ENCODE measurements around the gene MRPL37. TPM values are rescaled to one million over a fixed set of nuclear protein-coding genes. Genes with fewer than 3 reads are reported as not detected.
"Not testable (repeated sequence)": the region's sequence is repeated elsewhere in the genome, so short reads cannot be mapped to it uniquely, and the experiment has no call there.

Gene MRPL37
- total RNA-seq, 2 donors from 2014 or later = 43.2 to 55.0 TPM

DNA sequence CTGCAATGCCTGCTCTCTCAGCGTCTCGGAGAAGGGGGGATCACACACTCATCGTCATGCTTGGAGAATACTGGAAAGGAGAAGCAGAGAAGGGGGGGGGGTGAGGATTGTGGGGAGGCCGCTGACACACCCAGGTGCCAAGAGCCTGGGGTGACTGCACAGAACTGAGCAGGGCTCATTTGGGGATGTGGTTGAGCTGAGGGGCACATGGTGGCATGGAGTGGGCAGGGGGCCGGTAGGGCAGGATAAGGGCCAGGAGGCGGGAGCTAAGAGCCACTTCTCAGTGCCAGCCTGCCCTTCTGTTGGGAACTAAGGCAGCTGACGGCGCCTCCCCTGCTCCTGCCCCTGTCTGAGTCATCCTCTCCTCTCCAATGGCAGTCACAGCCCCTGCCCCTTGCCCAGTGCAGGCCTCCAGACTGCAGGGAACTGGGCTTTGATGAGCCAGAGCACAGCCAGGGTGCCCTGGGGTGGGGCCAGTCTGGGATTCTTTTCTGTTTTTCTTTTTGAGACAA, 27.2 kb downstream of the MRPL37 start:
- no peaks in the 10 kb centered on the region for H3K36me3 ChIP-seq
- no peaks in the 10 kb centered on the region for H3K27me3 ChIP-seq (replicated peaks; ENCODE audit: insufficient read depth)
- TF ChIP-seq, protein P1, sequence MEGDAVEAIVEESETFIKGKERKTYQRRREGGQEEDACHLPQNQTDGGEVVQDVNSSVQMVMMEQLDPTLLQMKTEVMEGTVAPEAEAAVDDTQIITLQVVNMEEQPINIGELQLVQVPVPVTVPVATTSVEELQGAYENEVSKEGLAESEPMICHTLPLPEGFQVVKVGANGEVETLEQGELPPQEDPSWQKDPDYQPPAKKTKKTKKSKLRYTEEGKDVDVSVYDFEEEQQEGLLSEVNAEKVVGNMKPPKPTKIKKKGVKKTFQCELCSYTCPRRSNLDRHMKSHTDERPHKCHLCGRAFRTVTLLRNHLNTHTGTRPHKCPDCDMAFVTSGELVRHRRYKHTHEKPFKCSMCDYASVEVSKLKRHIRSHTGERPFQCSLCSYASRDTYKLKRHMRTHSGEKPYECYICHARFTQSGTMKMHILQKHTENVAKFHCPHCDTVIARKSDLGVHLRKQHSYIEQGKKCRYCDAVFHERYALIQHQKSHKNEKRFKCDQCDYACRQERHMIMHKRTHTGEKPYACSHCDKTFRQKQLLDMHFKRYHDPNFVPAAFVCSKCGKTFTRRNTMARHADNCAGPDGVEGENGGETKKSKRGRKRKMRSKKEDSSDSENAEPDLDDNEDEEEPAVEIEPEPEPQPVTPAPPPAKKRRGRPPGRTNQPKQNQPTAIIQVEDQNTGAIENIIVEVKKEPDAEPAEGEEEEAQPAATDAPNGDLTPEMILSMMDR (IDR thresholded peaks at IDR 0.05) = no peak
- H3K27ac ChIP-seq = peak overlapping the region; percentile 49 to 69
- no peak overlapping the region for H3K4me3 ChIP-seq
- DNase-seq (ENCODE audit: low spot score) = no peak
- no peaks in the 10 kb centered on the region for H3K9me3 ChIP-seq
- peaks cover 13 to 29% of the 10 kb centered on the region in 2 donors for H3K4me1 ChIP-seq (ENCODE audit: control insufficient read depth in 1 of 2, low read depth in 2 of 2)
- no peak for ATAC-seq (ENCODE audit: insufficient number of reproducible peaks, low FRiP score, low read depth)

DNA sequence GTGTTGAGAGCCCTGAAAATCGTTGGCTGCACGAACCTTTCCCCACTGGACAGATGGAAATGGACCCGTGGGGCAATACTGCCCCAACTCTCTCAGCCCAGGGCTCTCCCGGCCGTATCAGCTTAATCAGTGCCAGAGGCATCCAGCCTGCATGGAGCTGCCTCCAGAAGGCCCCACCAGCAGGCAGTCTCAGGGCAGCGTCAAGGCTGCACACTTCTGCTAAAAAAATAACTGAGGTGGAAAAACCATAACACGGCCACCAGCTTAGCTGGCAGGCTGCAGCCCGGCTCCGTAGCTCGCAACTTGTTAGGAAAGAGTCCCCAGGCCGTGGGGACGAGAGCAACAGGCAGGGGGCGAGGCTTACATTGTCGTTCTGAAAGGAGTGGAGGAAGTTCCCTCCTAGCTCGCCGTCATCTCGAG, 27.9 kb downstream of the MRPL37 start:
- Histone ChIP-seq H3K36me3 (no peaks in the 10 kb centered on the region), H3K27me3 (replicated peaks; ENCODE audit: insufficient read depth) (no peaks in the 10 kb centered on the region), H3K27ac (peak overlapping the region; percentile 49 to 69), H3K4me1 (ENCODE audit: control insufficient read depth in 1 of 2, low read depth in 2 of 2) (peaks cover 13 to 29% of the 10 kb centered on the region in 2 donors), H3K9me3 (no peaks in the 10 kb centered on the region), H3K4me3 (no peak overlapping the region)
- TF ChIP-seq, protein P1 (IDR thresholded peaks at IDR 0.05) = peak; percentile 10
- DNase-seq (ENCODE audit: low spot score) (no peak), ATAC-seq (ENCODE audit: insufficient number of reproducible peaks, low FRiP score, low read depth) (no peak)

DNA sequence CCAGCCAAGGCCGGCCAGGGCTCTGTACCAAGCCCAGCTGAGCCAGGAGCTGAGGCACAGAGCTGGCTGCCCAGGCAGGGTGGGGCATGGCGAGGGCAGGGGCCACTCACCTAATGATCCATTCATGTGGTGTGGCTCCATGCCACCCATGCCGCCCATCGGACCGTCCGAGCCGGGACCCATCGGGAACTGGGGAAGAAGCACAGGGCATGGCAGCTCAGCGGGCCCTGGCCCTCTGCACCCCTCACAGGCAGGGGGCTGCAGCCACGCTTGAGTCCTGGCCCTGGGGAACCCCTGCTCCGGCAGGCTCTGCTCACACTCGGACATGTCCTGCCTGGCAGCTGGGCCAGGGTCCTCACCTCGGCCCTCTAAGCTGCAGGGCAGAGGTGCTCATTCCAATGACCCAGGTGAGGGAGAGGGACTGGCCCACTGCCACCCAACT, 28.7 kb downstream of the MRPL37 start:
- no peak overlapping the region for H3K4me3 ChIP-seq
- no peaks in the 10 kb centered on the region for H3K27me3 ChIP-seq (replicated peaks; ENCODE audit: insufficient read depth)
- ATAC-seq (ENCODE audit: insufficient number of reproducible peaks, low FRiP score, low read depth) (no peak), DNase-seq (ENCODE audit: low spot score) (no peak)
- no peaks in the 10 kb centered on the region for H3K9me3 ChIP-seq
- H3K4me1 ChIP-seq (ENCODE audit: control insufficient read depth in 1 of 2, low read depth in 2 of 2) = peaks cover 13 to 29% of the 10 kb centered on the region in 2 donors
- no peaks in the 10 kb centered on the region for H3K36me3 ChIP-seq
- H3K27ac ChIP-seq = peak overlapping the region; percentile 49 to 69
- TF ChIP-seq, protein P1 (IDR thresholded peaks at IDR 0.05) = no peak

DNA sequence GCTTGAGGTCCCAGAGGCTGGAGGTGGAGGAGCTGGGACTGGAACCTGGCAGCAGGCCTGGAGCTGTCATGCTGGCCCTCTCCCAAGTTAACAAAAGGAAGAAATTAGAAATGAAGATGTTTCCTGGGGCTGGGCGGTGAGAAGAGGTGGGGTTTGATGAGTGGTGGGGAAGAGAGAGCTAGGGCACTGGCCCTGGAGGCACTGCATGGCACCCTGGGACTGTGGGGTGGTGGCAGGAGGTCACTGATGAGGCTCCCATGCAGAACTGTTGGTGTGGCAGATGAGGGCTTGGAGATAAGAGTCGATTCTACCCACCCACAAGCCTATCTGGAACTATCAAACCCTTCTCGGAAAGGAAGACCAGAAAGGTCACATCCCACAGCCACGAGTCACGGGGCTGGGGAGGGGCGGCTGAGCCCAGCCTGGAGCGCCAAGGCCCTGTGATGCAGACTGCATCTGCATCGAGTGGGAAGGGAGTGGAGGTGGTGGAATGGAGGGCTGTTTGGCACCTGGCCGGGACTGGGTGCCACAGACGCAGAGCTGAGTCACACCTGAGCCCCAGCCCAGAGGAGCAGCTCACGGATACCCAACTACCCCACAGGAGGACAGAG, 29.4 kb downstream of the MRPL37 start:
- peak overlapping the region in 1 of 2 donors; percentile 49 for H3K27ac ChIP-seq
- TF ChIP-seq, protein P1 (IDR thresholded peaks at IDR 0.05) = no peak
- no peaks in the 10 kb centered on the region for H3K9me3 ChIP-seq
- H3K36me3 ChIP-seq = no peaks in the 10 kb centered on the region
- no peak overlapping the region for H3K4me3 ChIP-seq
- H3K4me1 ChIP-seq (ENCODE audit: control insufficient read depth in 1 of 2, low read depth in 2 of 2) = peaks cover 13 to 29% of the 10 kb centered on the region in 2 donors
- ATAC-seq (ENCODE audit: insufficient number of reproducible peaks, low FRiP score, low read depth) (no peak), DNase-seq (ENCODE audit: low spot score) (no peak)
- H3K27me3 ChIP-seq (replicated peaks; ENCODE audit: insufficient read depth) = no peaks in the 10 kb centered on the region

DNA sequence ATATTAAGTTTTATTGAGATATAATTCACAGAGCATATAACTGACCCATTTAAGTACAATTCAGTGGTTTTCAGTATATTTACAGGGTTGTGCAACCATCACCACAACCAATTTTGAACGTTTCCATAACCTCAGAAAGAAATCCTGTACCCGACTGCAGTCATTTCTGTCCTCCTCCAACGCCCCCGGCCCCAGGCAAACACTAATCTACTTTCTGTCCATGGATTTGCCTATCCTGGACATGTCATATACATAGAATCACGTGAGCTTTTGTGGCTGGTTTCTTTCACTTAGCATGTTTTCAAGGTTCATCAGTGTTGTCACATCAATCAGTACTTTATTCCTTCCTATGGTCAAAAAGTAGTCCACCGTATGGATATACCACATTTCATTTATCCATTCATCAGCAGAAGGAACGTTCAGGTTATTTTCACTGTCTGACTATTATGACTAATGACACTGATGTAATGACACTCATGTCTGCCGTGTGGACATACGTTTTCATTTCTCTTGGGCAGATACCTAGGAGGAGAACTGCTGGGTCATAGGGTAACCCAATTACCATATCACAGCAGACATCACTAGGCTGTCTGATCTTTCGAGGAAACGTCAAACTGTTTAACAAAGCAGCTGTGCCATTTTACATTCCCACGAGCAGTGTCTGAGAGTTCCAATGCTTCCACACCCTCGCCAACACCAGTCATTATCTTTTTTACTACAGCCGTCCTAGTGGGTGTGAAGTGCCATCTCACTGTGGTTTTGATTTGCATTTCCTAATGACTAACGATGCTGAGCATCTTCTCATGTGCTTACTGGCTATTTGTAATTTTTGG, 30.8 kb downstream of the MRPL37 start:
- Histone ChIP-seq H3K27ac (no peak overlapping the region), H3K9me3 (no peaks in the 10 kb centered on the region), H3K36me3 (no peaks in the 10 kb centered on the region), H3K27me3 (replicated peaks; ENCODE audit: insufficient read depth) (no peaks in the 10 kb centered on the region), H3K4me1 (ENCODE audit: control insufficient read depth in 1 of 2, low read depth in 2 of 2) (peaks cover 13 to 29% of the 10 kb centered on the region in 2 donors), H3K4me3 (no peak overlapping the region)
- DNase-seq (ENCODE audit: low spot score) (no peak), ATAC-seq (ENCODE audit: insufficient number of reproducible peaks, low FRiP score, low read depth) (no peak)
- TF ChIP-seq, protein P1 (IDR thresholded peaks at IDR 0.05) = no peak

DNA sequence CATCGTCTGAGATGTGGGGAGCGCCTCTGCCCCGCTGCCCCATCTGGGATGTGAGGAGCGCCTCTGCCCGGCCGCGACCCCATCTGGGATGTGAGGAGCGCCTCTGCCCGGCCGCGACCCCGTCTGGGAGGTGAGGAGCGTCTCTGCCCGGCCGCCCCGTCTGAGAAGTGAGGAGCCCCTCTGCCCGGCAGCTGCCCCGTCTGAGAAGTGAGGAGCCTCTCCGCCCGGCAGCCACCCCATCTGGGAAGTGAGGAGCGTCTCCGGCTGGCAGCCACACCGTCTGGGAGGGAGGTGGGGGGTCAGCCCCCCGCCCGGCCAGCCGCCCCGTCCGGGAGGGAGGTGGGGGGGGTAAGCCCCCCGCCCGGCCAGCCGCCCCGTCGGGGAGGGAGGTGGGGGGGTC, 33.2 kb downstream of the MRPL37 start:
- H3K4me1 ChIP-seq (ENCODE audit: control insufficient read depth in 1 of 2, low read depth in 2 of 2) = peaks cover 7 to 16% of the 10 kb centered on the region in 2 donors
- H3K36me3 ChIP-seq; H3K27ac ChIP-seq; H3K4me3 ChIP-seq; ATAC-seq (ENCODE audit: insufficient number of reproducible peaks, low FRiP score, low read depth); DNase-seq (ENCODE audit: low spot score); H3K27me3 ChIP-seq (replicated peaks; ENCODE audit: insufficient read depth); H3K9me3 ChIP-seq: not testable (repeated sequence)
